GM12873 (cell line): ENCODE data around the gene GARIN5A.

Experiments used
- TF ChIP-seq, protein P1 (sequence below): IDR thresholded peaks from 2 replicates; pipeline ENCODE4 v1.5.1; 2012; ENCODE audit warnings: low read depth, mild to moderate bottlenecking, moderate library complexity, low read length, control low read depth; ENCODE audit not compliant: insufficient read depth; ENCODE audit errors: missing control alignments

Gene GARIN5A

GRCh38 chr19:50465000-50465399 lies 11.6 kb downstream of the GARIN5A start:
- TF ChIP-seq, protein P1, sequence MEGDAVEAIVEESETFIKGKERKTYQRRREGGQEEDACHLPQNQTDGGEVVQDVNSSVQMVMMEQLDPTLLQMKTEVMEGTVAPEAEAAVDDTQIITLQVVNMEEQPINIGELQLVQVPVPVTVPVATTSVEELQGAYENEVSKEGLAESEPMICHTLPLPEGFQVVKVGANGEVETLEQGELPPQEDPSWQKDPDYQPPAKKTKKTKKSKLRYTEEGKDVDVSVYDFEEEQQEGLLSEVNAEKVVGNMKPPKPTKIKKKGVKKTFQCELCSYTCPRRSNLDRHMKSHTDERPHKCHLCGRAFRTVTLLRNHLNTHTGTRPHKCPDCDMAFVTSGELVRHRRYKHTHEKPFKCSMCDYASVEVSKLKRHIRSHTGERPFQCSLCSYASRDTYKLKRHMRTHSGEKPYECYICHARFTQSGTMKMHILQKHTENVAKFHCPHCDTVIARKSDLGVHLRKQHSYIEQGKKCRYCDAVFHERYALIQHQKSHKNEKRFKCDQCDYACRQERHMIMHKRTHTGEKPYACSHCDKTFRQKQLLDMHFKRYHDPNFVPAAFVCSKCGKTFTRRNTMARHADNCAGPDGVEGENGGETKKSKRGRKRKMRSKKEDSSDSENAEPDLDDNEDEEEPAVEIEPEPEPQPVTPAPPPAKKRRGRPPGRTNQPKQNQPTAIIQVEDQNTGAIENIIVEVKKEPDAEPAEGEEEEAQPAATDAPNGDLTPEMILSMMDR = no peak

- TF ChIP-seq, protein P1 = no peak
Measured at GRCh38 chr19:50464348-50464747, 12.3 kb downstream of the GARIN5A start.

DNA sequence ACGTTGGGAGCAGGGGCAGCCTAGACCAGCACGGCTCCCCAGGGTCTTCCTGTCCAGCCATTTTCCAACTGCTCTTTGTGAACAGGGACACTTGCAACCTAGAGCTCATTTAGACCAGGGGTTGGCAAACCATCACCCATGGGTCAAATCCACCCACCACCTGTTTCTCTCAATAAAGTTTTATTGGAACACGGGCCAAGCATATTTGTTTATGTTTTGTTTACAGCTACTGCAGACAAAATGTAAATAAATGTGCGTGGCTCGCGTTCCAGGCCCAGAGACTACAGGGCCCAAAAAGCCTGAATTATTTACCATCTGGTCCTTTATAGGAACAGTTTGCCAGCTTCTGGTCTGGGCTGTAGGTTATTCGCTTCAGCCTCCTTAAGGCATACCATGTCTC lies 13.7 kb downstream of the GARIN5A start:
- TF ChIP-seq, protein P1 = no peak

- TF ChIP-seq, protein P1 = peak; percentile 93
Measured at GRCh38 chr19:50461066-50461875, 15.4 kb downstream of the GARIN5A start.

- TF ChIP-seq, protein P1 = peak; percentile 45
Measured at GRCh38 chr19:50460161-50460765, 16.4 kb downstream of the GARIN5A start.

GRCh38 chr19:50459638-50460037 lies 17.0 kb downstream of the GARIN5A start:
- TF ChIP-seq, protein P1 = no peak

DNA sequence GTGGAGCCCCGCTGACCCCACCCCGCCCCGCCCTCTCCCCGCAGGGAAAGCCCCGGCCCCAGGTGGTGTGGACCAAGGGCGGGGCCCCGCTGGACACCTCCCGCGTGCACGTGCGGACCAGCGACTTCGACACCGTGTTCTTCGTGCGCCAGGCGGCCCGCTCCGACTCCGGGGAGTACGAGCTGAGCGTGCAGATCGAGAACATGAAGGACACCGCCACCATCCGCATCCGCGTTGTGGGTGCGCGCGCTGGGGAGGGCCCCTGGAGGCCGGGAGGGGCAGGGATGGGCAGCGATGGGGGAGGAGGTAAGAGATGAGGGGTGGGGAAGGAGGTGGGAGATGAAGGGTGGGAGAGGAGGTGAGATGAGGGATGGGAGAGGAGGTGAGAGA lies 17.6 kb downstream of the GARIN5A start:
- TF ChIP-seq, protein P1 = no peak
